HG03439 (cell line): Measurements from ENCODE around the gene ATG4D.
"Not testable (repeated sequence)": the region's sequence is repeated elsewhere in the genome, so short reads cannot be mapped to it uniquely, and the experiment has no call there.

Experiments
- ATAC-seq: cut with Tn5 transposase; IDR thresholded peaks from one replicate; pipeline ENCODE4 v1.9.1; 2021; ENCODE audit warnings: mild to moderate bottlenecking, moderate library complexity; ENCODE audit not compliant: unreplicated experiment

ATG4D gene

DNA sequence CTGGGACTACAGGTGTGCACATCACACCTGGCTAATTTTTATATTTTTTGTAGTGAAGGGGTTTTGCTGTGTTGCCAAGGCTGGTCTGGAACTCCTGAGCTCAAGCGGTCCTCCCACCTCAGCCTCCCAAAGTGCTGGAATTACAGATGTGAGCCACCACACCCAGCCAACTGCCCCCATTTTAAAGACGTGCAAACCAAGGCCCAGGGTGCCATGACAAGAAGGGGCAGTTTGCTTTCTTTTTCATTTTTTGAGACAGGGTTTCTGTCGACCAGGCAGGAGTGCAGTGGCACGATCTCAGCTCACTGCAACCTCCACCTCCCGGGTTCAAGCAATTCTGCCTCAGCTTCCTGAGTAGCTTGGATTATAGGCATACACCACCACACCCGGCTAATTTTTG is 30.1 kb downstream of the ATG4D start:
- not testable (repeated sequence) for ATAC-seq

GRCh38 chr19:10574462-10574861 is 30.8 kb downstream of the ATG4D start:
- no peak for ATAC-seq

- ATAC-seq = no peak
Measured at GRCh38 chr19:10575011-10575716, 31.5 kb downstream of the ATG4D start.

DNA sequence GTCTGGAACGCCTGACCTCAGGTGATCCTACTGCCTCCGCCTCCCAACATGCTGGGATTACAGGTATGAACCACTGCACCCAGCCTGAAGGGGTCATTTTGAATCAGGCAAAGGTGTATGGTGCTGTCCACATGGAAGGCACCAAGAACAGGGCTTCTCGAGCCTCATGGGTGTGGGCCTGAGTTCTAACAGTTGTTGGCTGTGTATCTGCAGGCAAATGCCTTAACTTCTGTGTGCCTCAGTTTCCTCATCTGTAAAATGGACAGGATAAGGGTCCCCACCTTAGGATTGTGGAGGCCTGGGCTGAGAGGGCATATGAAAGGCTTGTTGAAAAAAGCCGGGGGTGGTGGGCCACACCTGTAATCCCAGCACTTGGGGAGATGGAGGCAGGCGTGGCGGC is 34.2 kb downstream of the ATG4D start:
- no peak for ATAC-seq

DNA sequence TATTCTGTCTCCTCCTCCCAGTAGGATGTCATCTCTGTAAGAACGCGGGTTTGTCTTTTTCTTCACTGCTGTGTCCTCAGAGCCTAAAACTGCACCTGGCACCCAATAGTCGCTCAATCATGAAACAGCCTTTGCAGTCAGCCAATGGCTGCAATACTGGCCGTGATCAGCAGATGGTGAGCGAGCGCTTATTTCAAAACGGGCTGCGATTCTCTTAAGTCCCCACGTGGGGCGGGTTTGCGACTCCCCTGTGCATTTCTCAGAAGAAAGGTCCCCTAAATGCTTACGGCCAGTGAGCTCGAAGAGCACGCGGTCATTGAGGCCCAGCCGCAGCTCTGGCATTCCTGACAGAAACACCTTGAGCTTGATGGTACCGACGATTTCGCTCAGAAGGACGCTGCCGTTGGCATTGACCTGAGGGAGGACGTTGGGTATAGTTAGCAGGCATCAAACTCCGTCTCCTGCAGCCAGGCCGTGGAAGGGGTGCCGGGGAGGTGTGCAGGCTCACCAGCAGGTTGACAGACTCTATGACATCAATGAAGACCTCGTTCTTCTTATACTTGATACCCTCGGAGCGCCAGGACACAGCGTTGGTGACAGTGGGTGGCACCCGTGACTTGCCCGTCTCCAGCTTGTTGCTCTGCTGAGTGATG is 37.4 kb downstream of the ATG4D start:
- ATAC-seq = peak; percentile 69

DNA sequence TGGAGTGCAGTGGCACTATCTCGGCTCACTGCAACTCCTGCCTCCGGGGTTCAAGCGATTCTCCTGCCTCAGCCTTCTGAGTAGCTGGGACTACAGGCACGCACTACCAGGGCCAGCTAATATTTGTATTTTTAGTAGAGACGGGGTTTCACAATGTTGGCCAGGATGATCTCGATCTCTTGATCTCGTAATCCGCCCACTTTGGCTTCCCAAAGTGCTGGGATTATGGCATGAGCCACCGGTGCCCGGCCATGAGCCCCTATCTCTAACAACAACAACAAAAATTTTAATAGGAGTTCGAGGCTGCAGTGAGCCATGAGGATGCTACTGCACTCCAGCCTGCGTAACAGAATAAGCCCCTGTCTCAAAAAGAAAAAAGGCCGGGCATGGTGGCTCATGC is 38.4 kb downstream of the ATG4D start:
- ATAC-seq = no peak

GRCh38 chr19:10583036-10583776 is 39.5 kb downstream of the ATG4D start:
- no peak for ATAC-seq

GRCh38 chr19:10586396-10586795 is 42.7 kb downstream of the ATG4D start:
- ATAC-seq = no peak

- ATAC-seq = no peak
Measured at GRCh38 chr19:10587022-10587838, 43.5 kb downstream of the ATG4D start, which contains the start of gene AP1M2. Gene AP1M2, minus strand, starts transcription at chr19:10587312. Its CDS starts 81 bp downstream, at chr19:10587231.

DNA sequence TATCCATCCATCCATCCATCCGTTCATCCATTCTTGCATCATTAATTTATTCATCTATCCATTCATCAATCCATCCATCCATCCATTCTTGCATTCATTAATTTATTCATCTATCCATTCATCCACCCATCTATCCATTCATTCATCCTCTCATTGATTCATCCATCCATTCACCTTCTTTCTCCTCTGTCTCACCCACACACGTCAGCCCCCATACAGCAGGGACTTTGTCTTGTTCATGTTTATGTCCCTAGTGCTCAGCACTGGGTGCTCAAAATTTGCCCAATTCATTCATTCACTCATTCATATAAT is 44.1 kb downstream of the ATG4D start:
- no peak for ATAC-seq

DNA sequence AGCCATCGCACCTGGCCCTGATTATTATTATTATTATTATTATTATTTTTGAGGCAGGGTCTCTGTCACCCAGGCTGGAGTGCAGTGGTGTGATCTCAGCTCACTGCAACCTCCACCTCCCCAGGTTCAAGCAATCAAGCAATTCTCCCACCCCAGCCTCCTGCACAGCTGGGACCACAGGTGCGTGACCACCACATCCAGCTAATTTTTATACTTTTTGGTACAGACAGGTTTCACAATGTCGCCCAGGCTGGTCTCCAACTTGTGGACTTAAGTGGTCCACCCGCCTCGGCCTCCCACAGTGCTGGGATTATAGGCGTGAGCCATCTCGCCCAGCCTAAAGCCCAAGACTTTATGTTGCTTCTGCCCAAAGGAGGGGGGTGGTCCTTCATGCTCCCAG is 49.4 kb downstream of the ATG4D start:
- no peak for ATAC-seq

- ATAC-seq = no peak
Measured at GRCh38 chr19:10593820-10594637, 50.3 kb downstream of the ATG4D start.

- ATAC-seq = no peak
Measured at GRCh38 chr19:10600149-10600548, 56.4 kb downstream of the ATG4D start.

- no peak for ATAC-seq
Measured at GRCh38 chr19:10601999-10602329, 58.3 kb downstream of the ATG4D start.

- ATAC-seq = peak; percentile 62
Measured at GRCh38 chr19:10602330-10603083, 58.8 kb downstream of the ATG4D start.
